AG09309 (cell line): ENCODE measurements around the gene OGFOD3.
"Not testable (repeated sequence)": the region's sequence is repeated elsewhere in the genome, so short reads cannot be mapped to it uniquely, and the experiment has no call there.

Source experiments
- DNase-seq: peaks from one replicate; pipeline ENCODE4 v3.0.0-alpha.2; 2010; ENCODE audit warnings: low read depth
- H3K4me3 ChIP-seq: 2 replicates; pipeline ENCODE4 v1.5.1; 2011; ENCODE audit warnings: mild to moderate bottlenecking, low read depth, low read length, moderate library complexity; ENCODE audit not compliant: control insufficient read depth
- CTCF ChIP-seq: IDR thresholded peaks from 2 replicates; pipeline ENCODE4 v1.5.1; 2011; ENCODE audit warnings: mild to moderate bottlenecking, low read depth, low read length, inconsistent platforms; ENCODE audit not compliant: insufficient read depth, control insufficient read depth; ENCODE audit errors: missing control alignments

Gene OGFOD3

DNA sequence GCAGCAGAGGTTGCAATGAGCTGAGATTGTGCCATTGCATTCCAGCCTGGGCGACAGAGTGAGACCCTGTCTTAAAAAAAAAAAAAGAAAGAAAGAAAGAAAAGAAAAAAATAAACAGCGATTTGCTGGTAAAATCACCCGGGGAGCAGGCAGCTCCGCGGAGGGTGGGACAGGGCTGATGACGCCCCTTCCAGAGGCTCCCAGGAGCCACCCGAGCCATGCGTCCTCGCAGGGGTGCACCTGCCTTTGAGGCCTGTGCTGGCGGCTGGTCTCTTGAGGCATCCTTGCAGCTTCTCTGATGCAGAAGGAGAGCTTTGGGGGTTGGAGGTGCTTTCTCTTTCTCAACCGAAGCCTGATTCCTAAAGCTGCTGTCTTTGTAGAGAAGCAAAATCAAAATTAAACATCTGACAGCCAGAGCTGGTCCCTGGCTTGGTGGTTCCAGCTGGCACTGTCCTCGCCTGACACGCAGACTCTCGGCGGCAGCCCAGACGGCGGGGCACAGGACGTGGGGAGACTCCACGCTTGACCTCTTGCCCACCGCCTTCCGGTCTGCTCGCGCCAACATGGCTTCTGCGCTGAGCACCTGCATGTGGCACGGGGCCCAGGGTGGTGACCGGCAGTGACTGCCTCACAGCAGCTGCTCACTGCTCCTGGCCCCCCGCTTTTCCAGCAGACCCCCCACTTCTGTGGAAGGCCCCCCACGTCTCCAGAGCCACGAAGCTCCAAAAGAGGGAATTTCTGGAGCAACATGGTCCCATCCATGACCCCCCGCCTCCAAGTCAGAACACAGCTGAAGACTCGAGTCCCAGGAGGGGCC is 40.3 kb downstream of the OGFOD3 start:
- DNase-seq: no peak
- no peak overlapping the region for H3K4me3 ChIP-seq
- no peak for TF ChIP-seq CTCF

- DNase-seq, H3K4me3 ChIP-seq: not testable (repeated sequence)
These were observed 41.1 kb downstream of the OGFOD3 start for GRCh38 chr17:82377294-82377693.

DNA sequence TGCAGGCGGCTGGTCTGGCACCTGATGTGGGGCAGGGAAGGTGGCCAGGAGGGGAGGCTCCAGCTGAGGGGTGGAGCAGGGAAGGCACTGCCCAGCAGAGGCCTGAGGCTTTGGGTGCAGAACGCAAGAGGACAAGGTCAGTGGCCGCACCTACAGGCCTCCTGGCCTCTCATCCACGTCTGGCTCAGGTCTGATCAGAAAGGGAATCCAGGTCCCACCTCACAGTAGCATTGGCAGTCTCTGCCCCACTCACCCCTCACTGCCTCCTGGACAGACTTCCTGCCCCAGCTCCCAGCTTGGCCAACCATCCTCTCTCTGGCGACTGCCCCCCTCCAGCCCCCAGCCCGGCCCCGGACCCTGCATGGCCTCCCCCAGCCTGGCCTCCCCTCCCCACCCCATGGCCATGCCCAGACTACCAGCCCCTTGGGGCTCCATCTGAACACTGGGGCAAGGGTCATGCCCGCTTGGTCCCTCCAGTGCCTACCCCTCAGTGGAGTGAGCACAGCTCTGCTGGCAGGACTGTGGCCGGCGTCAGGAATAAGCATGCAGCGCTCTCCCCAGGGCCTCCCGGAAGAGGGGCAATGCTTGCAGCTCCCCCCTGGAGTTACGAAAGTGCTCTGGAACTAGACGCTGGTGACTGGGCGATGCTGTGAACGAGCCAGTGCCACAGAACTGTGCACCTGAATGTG is 42.2 kb downstream of the OGFOD3 start:
- no peak for DNase-seq
- TF ChIP-seq CTCF: no peak
- no peak overlapping the region for H3K4me3 ChIP-seq

- no peak for TF ChIP-seq CTCF
- no peak for DNase-seq
- H3K4me3 ChIP-seq: no peak overlapping the region
These were observed 42.9 kb downstream of the OGFOD3 start for GRCh38 chr17:82375359-82376041.

DNA sequence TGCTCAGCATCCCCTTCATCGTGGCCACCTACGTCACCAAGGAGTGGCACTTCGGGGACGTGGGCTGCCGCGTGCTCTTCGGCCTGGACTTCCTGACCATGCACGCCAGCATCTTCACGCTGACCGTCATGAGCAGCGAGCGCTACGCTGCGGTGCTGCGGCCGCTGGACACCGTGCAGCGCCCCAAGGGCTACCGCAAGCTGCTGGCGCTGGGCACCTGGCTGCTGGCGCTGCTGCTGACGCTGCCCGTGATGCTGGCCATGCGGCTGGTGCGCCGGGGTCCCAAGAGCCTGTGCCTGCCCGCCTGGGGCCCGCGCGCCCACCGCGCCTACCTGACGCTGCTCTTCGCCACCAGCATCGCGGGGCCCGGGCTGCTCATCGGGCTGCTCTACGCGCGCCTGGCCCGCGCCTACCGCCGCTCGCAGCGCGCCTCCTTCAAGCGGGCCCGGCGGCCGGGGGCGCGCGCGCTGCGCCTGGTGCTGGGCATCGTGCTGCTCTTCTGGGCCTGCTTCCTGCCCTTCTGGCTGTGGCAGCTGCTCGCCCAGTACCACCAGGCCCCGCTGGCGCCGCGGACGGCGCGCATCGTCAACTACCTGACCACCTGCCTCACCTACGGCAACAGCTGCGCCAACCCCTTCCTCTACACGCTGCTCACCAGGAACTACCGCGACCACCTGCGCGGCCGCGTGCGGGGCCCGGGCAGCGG is 43.6 kb downstream of the OGFOD3 start:
- no peak overlapping the region for H3K4me3 ChIP-seq
- no peak for DNase-seq
- TF ChIP-seq CTCF: no peak

DNA sequence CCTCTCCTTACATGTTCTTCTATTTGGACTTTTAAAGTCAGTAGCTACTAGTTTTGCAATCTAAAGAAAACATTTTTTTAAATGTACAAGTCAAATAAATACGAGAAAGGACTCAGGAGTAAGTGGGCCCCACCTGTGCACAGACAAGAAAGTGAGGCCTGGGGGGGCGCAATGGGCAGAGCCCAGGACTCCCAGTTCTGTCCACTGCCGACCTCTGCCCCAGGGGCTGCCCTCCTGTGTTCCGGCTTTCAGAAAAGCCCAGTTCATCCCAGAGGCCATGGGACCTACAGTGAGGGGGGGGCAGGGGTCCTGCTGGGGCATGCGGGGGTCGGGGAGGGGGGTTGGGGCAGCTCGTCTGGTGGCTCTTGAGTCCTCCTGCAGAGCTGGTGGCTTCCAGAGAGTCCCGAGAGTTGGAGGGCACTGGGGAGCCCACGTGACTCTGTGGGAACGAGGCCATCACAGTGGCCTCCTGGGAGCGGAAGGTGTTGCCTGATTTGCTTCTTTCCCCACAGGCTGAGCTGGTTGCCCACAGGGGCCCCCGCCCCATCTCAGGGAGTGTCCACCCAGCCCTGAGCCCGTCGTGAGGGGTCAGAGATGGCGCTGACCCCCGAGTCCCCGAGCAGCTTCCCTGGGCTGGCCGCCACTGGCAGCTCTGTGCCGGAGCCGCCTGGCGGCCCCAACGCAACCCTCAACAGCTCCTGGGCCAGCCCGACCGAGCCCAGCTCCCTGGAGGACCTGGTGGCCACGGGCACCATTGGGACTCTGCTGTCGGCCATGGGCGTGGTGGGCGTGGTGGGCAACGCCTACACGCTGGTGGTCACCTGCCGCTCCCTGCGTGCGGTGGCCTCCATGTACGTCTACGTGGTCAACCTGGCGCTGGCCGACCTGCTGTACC is 44.4 kb downstream of the OGFOD3 start:
- TF ChIP-seq CTCF: no peak
- no peak overlapping the region for H3K4me3 ChIP-seq
- no peak for DNase-seq

DNA sequence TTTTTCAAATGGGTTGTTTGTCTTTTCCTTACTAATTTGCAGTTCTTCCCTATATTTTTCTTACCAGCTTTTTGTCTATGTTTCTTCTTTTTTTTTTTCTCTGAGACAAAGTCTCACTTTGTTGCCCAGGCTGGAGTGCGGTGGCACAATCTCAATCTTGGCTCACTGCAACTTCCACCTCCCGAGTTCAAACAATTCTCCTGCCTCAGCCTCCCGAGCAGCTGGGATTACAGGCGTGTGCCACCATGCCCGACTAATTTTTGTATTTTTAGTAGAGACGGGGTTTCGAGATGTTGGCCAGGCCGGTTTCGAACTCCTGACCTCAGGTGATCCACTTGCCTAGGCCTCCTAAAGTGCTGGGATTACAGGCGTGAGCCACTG is 45.3 kb downstream of the OGFOD3 start:
- DNase-seq: not testable (repeated sequence)

More for the DNA sequence above, 45.3 kb downstream of the OGFOD3 start:
- H3K4me3 ChIP-seq: not testable (repeated sequence)
